HUDEP-2 (cell line): ENCODE results near the gene TMEM151A.
"Not testable (repeated sequence)": the region's sequence is repeated elsewhere in the genome, so short reads cannot be mapped to it uniquely, and the experiment has no call there.

Source experiments
- DNase-seq, 76 experiments: peaks; one replicate each; lab custom pipeline; 2025; ENCODE audit not compliant: unreplicated experiment in 76 of 76; lab: John Stamatoyannopoulos, UW

The TMEM151A gene

DNA sequence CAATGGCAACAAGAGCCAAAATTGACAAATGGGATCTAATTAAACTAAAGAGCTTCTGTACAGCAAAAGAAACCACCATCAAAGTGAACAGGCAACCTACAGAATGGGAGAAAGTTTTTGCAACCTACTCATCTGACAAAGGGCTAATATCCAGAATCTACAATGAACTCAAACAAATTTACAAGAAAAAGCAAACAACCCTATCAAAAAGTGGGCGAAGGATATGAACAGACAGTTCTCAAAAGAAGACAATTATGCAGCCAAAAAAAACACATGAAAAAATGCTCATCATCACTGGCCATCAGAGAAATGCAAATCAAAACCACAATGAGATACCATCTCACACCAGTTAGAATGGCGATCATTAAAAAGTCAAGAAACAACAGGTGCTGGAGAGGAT, 28.6 kb downstream of the TMEM151A start:
- not testable (repeated sequence) for DNase-seq

DNA sequence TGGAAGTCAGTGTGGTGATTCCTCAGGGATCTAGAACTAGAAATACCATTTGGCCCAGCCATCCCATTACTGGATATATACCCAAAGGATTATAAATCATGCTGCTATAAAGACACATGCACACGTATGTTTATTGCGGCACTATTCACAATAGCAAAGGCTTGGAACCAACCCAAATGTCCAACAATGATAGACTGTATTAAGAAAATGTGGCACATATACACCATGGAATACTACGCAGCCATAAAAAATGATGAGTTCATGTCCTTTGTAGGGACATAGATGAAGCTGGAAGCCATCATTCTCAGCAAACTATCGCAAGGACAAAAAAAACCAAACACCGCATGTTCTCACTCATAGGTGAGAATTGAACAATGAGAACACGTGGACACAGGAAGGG, 29.1 kb downstream of the TMEM151A start:
- not testable (repeated sequence) for DNase-seq

DNA sequence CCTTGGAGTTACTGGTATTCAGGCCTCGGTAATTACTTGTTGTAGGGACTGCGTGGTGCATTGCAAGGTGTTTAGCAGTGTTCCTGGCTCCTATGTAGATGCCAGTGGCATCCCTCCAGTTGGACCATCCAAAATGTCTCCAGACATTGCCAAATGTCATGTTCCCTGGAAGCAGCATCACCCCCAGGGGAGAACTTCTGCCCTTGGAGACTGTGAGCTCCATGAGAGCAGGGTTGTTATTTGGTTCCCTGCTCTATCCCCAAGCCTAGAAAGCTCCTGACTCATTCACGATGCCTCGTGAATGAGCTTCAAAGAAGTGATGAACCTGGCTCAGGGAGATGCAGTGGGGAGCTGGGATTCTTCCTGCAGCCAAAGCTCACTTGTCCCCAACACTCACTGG, 29.9 kb downstream of the TMEM151A start:
- DNase-seq = no peak

DNA sequence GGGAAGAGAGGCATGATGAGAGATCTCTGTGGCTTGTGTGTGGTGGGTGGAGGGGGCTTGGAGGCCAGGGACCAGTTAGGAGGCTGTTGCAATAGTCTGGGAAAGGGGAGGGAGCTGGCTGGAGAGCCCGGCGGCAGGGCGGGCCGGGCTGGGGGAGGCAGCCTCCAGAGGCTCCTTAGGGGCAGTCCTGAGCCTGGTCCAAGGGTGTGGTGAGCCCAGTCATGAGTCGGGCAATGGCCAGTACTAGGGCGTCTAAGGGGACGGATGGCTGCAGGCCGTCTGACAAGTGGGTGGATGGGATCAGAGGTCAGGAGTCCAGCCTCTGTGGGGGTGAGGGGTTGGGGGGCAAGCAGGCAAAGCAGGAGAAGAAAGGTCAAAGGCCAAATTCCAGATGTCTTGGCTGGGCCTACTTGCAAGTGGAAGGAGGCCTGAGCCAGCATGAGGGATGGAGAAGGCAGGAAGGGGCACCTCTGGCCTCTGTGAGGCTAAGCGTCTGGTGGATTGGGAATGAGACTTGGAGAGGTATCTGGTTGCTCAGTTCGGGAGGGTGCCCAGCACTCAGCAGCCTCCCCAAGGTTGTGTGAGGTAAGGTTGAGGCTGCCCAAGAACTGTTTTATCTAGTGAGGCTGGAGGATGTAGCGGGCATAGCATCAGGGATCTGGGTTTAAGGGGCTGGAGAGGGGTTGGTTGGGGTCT, 31.2 kb downstream of the TMEM151A start:
- no peak for DNase-seq

DNA sequence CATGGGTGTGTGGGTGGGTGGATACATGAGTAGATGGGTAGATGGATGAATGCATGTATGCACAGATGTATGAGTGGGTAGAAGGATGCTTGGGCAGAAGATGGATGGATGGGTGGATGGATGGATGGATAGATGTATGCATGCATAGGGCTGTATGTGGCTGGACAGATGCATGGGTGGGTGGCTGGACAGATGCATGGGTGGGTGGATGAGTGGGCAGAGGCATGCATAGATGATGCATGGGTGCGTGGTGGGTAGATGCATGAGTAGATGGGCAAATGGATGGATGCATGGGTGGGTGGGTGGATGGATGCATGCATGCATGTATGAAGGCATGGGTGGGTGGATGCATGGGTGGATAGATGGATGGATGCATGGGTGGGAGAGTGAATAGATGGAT, 32.0 kb downstream of the TMEM151A start:
- no peak for DNase-seq

DNA sequence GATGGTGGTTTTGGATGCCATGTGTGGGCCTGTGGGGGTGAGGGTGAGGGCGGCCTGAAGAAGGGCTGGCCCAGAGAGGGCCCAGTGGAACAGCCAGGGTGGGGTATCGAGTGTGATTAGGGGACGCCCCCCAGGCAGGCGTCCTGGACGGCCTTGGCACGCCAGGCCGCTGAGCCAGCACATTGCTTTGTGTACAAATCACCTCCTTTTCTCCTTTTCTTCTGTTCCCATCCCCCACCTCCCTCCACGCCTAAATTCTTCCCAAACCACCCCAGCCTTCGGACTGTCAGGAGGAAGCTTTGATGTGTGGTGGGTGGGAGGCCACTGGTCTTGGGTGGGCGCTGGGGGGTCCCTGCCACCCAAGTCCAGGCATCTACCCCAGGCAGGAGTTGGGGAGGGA, 33.0 kb downstream of the TMEM151A start:
- no peak for DNase-seq

DNA sequence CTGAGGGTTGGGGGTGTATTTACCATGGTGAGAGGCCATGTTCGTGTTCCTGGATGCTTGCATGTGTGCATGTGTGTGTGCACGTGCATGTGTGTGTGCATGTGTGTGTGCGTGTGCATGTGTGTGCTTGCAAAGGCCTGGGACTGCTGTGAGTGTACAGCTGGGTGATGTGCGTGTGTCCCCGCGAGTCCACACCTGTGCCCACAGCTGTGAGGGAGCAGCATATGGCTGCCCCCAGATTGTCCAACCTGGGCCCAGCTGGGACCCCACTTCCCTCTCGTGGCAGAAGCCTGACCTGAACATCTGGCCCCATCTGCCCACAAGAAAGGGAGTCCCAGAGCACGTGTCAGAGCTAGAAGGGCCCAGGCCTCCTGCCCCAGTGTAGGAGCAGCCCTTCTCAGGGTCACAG, 33.6 kb downstream of the TMEM151A start:
- DNase-seq = no peak

DNA sequence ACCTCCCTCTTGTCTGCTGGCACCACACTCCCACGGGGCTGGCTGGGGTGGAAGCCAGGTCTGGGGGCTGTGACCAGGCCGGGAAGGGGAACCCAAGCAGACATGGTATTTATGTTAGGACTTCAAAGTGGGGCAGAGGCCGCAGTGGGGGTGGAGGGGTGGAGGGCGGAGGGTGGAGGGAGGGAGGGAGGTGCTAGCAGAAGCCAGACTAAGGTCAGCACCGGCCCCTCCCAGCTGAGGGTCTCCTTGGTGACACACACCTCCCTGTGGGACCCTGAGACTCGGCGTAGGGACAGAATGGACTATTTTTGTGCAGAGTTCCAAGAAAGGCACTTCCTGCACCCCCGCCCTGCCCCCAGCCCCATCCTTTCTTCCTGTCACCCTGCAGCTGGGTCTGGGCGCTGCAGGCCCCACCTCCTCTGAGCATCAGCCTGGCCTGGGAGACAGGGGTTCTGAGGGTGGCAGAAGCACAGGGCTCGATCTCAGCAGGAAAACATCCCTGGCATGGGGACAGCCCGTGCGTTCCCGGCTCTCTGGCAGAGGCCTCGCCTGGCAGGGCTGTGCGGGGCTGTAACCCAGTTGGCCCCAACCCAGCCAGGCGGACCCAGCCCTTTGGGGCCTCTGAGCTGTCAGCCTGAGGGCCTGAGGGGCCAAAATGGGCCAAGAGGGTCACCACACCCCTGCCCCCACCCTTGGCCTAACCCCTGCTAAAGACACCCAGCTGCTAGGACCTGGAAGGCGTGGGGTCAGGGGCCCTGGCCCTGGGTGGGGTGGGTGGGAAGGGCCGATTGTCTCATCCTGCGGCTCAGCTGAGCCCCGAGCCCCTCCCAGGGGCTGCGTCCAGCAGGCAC, 34.8 kb downstream of the TMEM151A start:
- no peak for DNase-seq

DNA sequence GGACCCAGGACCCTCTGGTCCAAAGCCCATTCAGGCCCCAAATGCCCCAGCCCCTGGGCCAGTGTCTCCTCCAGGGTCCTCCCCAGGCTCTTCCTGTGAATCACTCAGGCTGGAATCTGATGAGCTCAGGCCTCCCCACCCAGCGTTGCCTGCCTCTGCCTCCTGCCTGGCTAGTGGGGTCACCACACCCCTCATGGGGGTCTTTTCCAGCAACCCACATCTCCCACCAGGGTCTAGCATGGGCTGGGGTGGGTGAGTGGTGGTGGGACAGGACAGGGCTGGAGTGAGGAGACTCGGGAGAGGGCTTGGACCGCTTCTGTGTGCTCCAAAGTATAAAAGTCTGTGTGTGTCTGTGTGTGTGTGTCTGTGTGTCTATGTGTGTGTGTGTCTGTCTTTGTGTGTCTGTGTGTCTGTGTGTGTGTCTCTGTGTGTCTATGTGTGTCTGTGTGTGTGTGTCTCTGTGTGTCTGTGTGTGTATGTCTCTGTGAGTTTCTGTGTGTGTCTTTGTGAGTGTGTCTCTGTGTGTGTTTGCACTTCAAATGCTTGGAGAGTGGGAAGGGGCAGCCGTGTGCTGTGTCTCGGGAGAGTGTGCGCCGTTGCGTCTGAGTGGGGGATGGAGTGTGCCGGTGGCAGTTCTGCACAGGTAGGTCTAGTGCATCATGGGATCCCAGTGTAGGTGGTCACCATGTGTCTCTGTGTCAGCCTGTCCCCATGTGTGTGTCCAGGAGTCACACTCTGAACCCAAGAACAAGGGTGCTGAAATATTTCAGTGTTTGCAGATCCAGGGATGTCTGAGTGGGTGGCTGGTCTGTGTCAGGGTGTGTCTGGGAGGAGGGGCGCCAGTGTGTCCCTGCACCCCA, 35.7 kb downstream of the TMEM151A start:
- DNase-seq = no peak

DNA sequence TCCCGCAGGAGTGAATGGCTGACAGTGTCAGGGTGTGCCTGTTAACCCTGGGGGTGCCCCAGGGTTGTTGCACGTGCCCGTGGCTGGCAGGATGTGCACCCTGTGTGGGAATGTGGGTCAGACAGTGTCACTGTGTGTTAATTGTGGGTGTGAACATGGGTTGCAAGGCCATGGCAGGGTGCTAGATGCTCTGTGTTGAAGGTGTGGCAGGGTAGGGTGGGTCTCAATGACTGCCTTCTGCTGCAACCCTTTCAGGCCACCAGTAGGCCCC, 36.3 kb downstream of the TMEM151A start:
- DNase-seq = no peak

DNA sequence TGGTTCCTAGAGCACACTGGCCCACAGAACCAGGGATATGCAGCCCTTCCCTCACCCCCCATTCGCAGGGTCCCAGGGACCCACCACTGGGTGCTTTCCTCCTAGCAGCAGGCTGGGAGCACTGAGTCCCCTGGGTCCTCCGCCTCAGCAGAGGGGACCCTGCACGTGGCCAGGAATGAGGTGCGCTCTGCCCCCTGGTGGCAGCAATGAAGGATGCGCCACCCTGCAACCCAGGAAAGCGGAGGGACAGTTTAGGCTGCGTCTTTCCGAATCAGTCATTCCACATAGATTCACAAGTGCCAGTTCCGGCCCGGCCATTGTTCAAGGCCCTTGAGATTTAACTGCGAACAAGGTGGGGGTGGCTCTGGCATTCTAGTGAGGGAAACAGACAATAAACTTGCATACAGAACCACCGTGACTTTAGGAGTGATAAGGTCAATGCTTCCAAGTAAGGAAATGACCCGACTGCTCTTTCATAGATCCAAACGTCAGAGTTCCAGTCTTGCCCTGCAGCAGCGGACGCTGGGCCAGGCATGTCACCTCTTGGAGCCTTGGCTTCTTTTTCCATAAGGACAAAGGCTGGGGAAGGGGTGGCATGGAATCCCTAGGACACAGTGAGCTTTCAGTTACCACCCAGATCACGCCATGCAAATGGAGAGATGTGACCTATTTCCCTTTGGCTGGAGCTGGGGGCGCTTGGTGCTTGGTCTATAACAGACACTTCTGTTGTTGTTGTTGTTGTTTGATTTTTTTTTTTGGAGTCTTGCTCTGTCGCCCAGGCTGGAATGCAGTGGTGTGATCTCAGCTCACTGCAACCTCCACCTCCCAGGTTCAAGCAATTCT, 36.8 kb downstream of the TMEM151A start:
- peak in 73 of 76 experiments; percentile 15 to 79 (median 60) for DNase-seq

DNA sequence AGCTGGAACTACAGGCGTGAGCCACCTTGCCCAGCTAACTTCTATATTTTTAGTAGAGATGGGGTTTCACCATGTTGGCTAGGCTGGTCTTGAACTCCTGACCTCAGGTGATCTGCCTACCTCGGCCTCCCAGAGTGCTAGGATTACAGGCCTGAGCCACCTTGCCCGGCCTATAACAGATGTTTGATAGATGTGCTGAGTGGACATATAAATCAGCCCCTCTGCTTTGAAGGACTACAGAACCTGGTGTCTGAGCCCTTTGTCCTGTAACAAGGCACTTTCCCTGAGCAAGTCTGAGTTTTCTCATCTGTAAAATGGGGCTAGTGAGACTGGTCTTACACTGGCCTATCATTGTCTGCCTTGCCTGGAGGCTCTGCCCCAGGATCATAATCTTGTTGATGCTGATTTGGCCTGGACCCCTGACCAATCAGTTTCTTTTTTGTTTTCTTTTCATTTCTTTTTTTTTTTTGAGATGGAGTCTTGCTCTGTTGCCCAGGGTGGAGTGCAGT, 37.5 kb downstream of the TMEM151A start:
- no peak for DNase-seq

DNA sequence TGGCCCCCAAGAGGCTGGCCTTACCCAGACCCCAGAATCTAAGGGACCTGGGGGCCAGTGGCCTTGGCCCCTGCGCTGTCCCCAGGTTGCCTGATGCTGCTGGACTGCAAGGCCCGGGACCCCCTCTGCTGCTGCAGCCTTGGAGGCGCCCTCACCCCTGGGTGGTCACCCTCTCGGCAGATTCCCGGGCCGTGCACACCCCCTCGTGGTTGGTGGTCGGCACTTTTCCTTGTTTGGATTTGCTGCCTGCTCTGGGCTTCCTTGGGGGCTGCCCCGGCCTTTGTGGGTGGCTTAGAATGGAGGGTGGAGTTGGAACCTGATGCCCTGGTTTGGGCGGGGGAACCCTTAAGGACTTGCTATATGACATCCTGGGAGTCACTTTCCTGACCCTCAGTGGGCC, 39.2 kb downstream of the TMEM151A start:
- DNase-seq = no peak

DNA sequence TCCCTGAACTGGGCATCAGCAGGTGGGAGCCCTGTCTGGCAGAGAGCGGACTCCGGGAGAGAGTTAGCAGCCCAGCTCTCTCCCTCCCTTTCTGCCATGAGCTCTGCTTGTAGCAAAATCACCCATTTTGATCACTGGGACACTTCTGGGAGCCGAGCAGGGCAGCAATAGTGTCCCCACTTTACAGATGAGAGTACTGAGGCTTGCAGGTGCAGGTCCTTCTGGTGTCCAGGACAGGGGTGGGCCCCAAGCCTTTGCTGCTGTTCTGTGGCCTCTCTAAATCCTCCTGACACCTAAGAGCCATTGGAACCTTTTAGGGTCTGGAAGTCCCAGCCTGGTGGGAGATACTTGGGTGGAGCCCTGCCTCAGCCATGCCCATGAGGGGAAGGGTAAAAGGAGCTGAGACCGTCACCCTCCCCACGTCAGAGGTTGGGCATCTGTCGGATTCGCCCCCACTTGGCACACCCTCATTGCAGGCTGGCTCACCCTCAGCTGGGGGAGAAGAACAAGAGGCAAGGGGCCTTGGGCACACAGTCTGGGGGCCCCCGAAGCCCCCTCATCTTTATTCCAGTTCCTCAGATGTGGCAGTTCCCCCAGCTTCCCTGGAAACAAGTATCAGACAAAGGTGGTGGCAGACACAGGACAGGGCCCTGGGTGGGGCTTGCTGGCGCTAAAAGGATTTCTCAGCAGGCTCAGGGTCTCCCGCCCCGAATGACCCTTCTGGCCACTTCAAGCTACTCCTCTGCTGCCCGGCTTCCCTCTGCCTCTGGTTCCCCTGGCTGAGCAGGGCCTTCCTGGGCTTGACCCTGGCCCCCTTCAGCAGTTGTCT, 40.1 kb downstream of the TMEM151A start:
- DNase-seq = no peak

DNA sequence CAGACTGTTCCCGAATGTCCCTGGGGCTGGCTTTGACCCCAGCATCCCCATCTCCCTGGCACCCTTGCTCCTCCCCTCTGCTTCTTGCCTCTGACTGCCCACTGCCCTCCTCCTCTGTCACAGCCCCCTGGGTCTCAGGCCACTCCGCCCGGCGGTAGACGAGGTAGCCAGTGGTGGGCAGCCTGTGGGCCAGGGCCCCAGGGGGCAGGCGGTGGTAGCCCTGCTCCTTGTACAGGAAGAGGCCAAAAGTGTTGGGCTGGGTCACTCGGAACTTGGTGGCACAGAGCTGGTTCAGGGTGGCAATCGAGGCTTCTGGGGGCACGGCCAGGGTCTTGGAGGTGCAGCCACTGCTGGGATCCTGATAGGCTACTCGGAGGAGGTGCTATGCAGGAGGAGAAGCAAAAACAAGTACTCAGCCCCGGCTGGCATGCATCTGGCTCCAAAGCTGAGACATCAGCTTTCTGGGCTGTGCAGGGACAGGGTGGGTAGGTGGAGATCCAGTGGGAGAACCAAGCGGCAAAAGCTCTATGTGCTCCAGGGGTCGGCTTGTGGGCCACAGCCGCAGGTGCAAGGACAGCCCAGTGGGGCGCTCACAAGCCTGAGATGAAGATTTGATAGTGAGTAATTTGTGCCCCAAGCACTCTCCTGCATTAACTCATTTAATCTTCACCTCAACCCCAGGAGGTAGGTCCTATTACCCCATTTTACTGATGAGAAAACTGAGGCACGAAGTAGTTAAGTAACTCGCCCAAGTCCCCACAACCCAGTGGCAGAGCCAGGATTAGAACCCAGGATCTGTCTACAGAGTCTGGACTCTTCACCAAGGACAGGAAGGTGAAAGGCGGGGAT, 40.9 kb downstream of the TMEM151A start:
- no peak for DNase-seq

DNA sequence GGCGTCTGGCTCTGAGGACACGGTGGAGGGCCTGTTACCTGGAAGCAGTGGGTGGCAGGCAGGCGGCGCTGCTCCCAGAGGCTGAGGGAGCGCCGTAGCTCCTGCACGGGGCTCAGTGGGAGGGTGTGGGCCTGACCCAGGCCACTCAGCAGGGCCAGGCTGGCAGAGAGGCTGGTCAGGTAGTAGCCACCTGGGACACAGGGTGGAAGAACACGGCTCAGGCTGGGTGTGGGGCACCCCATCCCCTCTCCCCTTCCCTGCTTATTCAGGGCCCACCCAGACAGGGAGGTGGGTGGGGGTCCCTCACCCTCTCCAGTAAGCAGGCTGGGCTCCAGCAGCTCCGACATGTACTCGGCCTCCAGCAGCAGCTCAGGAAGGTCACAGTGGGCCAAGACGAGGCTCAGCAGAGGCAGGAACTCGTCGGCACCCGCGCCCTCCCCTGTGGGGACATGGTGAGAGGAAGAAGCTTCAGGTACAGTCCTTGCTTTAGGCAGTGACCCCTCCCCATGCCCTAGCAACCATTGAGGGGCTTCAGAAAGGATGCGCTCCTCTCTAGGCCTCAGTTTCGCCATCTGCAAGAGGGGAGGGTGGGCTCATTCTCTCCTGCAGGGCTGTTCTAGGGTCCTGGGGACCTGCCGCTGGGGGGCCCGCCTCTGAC, 41.7 kb downstream of the TMEM151A start:
- no peak for DNase-seq

DNA sequence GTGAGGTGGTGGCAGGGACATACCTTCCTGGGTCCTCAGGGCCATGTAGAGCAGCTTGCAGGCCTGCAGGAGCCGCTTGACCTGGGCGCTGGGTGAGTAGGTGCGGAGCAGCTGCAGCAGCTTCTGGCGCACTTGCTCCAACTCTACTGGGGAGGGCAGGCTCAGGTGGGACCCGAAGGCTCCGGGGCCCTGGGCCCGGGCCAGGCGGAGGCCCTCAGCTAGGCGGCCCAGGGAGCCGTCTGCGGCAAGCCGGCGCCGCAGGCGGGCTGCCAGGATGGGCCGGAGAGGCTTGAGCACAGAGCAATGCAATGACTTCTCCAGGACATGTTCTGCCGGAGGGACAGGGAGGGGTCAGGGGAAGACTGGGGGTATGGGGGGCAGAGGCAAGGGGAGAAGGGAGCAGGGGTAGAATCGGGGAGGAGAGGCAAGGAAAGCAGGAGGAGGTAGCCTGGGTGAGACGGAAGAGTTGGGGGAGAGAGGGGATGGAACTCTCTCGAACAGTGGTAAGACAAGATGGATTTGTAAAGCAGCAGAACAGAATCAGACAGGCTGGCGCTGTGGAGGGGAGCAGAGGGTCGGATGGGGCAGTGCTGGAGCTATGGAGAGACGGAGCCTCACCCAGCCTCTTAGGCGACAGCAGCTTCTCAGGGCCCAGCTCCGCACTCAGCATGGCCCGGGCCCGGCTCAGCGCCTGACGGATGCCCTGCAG, 42.4 kb downstream of the TMEM151A start:
- no peak for DNase-seq
